GM19452 (cell line): ENCODE measurements around the gene GPX3.

Experiments used
- ATAC-seq: cut with Tn5 transposase; IDR thresholded peaks from one replicate; pipeline ENCODE4 v1.9.1; 2021; ENCODE audit not compliant: unreplicated experiment

The GPX3 gene

GRCh38 chr5:151033217-151033934 lies 13.0 kb downstream of the GPX3 start:
- no peak for ATAC-seq

- no peak for ATAC-seq
Measured at GRCh38 chr5:151034422-151035379, 14.3 kb downstream of the GPX3 start.

GRCh38 chr5:151036556-151036955 lies 16.2 kb downstream of the GPX3 start:
- no peak for ATAC-seq

GRCh38 chr5:151037561-151038411 lies 17.4 kb downstream of the GPX3 start:
- no peak for ATAC-seq

- ATAC-seq = no peak
Measured at GRCh38 chr5:151038412-151038745, 18.0 kb downstream of the GPX3 start.

GRCh38 chr5:151038801-151039238 lies 18.4 kb downstream of the GPX3 start:
- no peak for ATAC-seq

GRCh38 chr5:151039665-151040064 lies 19.3 kb downstream of the GPX3 start:
- ATAC-seq = no peak

GRCh38 chr5:151040211-151040747 lies 19.9 kb downstream of the GPX3 start:
- no peak for ATAC-seq

GRCh38 chr5:151041577-151042268 lies 21.3 kb downstream of the GPX3 start:
- no peak for ATAC-seq

- ATAC-seq = no peak
Measured at GRCh38 chr5:151042453-151043093, 22.2 kb downstream of the GPX3 start.

GRCh38 chr5:151047814-151048425 lies 27.5 kb downstream of the GPX3 start:
- ATAC-seq = no peak

- ATAC-seq = no peak
Measured at GRCh38 chr5:151048526-151048925, 28.1 kb downstream of the GPX3 start.

GRCh38 chr5:151051066-151051930 lies 30.9 kb downstream of the GPX3 start:
- peak; percentile 74 for ATAC-seq

GRCh38 chr5:151051931-151052608 lies 31.7 kb downstream of the GPX3 start:
- no peak for ATAC-seq

- ATAC-seq = no peak
Measured at GRCh38 chr5:151052836-151053235, 32.4 kb downstream of the GPX3 start.

GRCh38 chr5:151053796-151054462 lies 33.5 kb downstream of the GPX3 start:
- no peak for ATAC-seq

GRCh38 chr5:151054709-151055108 lies 34.3 kb downstream of the GPX3 start:
- no peak for ATAC-seq
